Astrocyte of the cerebellum (primary cell): ENCODE measurements around the gene ASB15.
"Not testable (repeated sequence)": the region's sequence is repeated elsewhere in the genome, so short reads cannot be mapped to it uniquely, and the experiment has no call there.

Experiments
- DNase-seq: peaks from one replicate; pipeline ENCODE4 v3.0.0-alpha.2; 2011; ENCODE audit warnings: low read depth
- H3K4me3 ChIP-seq: 2 replicates; pipeline ENCODE4 v1.5.1; 2011; ENCODE audit warnings: mild to moderate bottlenecking, low read depth, low read length, moderate library complexity
- in situ Hi-C: cut with HindIII; loops from 2 replicates; pipeline ENCODE4 v1.10.0; 2017; ENCODE audit warnings: low sequenced_read_pairs
- TF ChIP-seq, protein P1 (sequence below): IDR thresholded peaks from 2 replicates; pipeline ENCODE4 v1.5.1; 2012; ENCODE audit warnings: low read length, low read depth, moderate library complexity, mild to moderate bottlenecking; ENCODE audit errors: missing control alignments

Gene ASB15

GRCh38 chr7:123601530-123601929, at the start of gene ASB15:
Gene ASB15 (plus strand): TSS chr7:123601821. CDS start chr7:123614503, 12,682 bp downstream.
- H3K4me3 ChIP-seq: no peak within 1 kb of the TSS
- TF ChIP-seq, protein P1, sequence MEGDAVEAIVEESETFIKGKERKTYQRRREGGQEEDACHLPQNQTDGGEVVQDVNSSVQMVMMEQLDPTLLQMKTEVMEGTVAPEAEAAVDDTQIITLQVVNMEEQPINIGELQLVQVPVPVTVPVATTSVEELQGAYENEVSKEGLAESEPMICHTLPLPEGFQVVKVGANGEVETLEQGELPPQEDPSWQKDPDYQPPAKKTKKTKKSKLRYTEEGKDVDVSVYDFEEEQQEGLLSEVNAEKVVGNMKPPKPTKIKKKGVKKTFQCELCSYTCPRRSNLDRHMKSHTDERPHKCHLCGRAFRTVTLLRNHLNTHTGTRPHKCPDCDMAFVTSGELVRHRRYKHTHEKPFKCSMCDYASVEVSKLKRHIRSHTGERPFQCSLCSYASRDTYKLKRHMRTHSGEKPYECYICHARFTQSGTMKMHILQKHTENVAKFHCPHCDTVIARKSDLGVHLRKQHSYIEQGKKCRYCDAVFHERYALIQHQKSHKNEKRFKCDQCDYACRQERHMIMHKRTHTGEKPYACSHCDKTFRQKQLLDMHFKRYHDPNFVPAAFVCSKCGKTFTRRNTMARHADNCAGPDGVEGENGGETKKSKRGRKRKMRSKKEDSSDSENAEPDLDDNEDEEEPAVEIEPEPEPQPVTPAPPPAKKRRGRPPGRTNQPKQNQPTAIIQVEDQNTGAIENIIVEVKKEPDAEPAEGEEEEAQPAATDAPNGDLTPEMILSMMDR: no peak
- in situ Hi-C loops: no loop called here
- DNase-seq: no peak

DNA sequence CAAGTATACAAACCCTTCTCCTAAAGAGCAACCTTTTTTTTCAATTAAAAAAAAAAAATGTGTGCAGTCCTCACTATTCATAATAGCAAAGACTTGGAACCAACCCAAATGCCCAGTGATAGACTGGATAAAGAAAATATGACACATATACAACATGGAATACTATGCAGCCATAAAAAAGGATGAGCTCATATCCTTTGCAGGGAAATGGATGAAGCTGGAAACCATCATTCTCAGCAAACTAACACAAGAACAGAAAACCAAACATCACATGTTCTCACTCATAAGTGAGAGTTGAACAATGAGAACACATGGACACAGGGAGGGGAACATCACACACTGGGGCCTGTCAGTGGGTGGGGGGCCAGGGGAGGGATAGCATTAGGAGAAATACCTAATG, 49.5 kb upstream of the ASB15 start:
- H3K4me3 ChIP-seq, DNase-seq, in situ Hi-C loops: not testable (repeated sequence)

GRCh38 chr7:123552641-123553040, 49.0 kb upstream of the ASB15 start:
- TF ChIP-seq, protein P1: no peak
- no peak overlapping the region for H3K4me3 ChIP-seq
- DNase-seq: no peak
- in situ Hi-C loops: no loop called here

DNA sequence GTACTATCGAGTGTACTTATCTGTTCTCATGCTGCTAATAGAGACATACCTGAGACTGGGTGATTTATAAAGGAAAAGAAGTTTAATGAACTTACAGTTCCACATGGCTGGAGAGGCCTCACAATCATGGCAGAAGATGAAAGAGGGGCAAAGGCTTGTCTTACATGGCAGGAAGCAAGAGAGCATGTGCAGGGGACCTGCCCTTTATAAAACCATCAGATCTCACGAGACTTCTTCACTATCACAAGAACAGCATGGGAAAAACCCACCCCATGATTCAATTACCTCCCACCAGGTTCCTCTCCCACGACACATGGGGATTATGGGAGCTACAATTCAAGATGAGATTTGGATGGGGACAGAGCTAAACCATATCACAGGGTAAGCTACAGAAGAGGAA, 48.5 kb upstream of the ASB15 start:
- TF ChIP-seq, protein P1: no peak
- no peak for DNase-seq
- in situ Hi-C loops: no loop called here
- H3K4me3 ChIP-seq: no peak overlapping the region

DNA sequence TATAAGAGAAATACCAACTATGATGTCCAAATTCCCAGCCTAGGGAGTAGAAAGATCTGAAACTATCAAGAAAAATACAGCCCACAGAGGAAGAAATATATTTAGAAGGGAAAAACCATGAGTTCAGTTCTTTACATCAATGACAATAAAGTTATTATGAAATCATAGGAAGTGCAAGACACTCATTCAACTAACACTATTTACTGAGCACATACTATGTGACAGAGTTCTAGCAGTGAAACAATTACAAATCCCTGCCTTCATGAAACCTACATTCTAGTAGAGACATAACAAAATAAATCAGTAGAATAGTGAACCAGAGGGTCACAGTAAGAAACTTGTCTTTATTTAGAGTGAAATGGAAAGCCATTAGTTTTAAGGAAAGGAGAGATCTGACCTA, 46.1 kb upstream of the ASB15 start:
- TF ChIP-seq, protein P1: no peak
- DNase-seq: no peak
- H3K4me3 ChIP-seq: no peak overlapping the region
- in situ Hi-C loops: no loop called here

GRCh38 chr7:123557016-123557397, 44.6 kb upstream of the ASB15 start:
- peak overlapping the region; percentile 95 for H3K4me3 ChIP-seq
- TF ChIP-seq, protein P1: no peak
- in situ Hi-C loops: no loop called here
- DNase-seq: peak; percentile 5

- peak within 1 kb of the TSS; percentile 95 for H3K4me3 ChIP-seq
- in situ Hi-C loops: no loop called here
- DNase-seq: peak; percentile 99
Observed at GRCh38 chr7:123557398-123558288, 44.0 kb upstream of the ASB15 start, which contains the start of gene NDUFA5. Gene NDUFA5 (minus strand): TSS chr7:123557818. CDS start chr7:123557795, 23 bp downstream.

More at GRCh38 chr7:123557398-123558288, 44.0 kb upstream of the ASB15 start, which contains the start of gene NDUFA5:
- TF ChIP-seq, protein P1: no peak
